Right cardiac atrium (tissue), 5 donors: ENCODE data around the gene ELMOD3. TPM values are rescaled to one million over a fixed set of nuclear protein-coding genes. Genes with fewer than 3 reads are reported as not detected.
A peak's percentile ranks its signal among the peaks of the same experiment; 100 is the strongest.

Experiments used
- ATAC-seq, 2 donors: fragments of 200-7000 bp; cut with Tn5 transposase; one replicate each; pipeline versions ENCODE4 v1.8.0 to v1.9.1; 2020; ENCODE audit warnings: moderate library complexity in 2 of 2, mild to moderate bottlenecking in 1 of 2
- DNase-seq, 3 donors: peaks; one replicate each; pipeline ENCODE4 v3.0.0-alpha.2; 2020
- H3K27ac ChIP-seq: one replicate; pipeline ENCODE4 v1.5.1; 2013; ENCODE audit warnings: mild to moderate bottlenecking, low read length, control low read depth, moderate library complexity
- H3K27me3 ChIP-seq: one replicate; pipeline ENCODE4 v1.6.1; 2013; ENCODE audit not compliant: control insufficient read depth, insufficient read depth
- H3K4me1 ChIP-seq: one replicate; pipeline ENCODE4 v1.6.1; 2013; ENCODE audit warnings: low read length; ENCODE audit not compliant: control insufficient read depth, insufficient read depth
- H3K4me3 ChIP-seq: one replicate; pipeline ENCODE4 v1.5.1; 2013; ENCODE audit warnings: low read length, control low read depth
- H3K9me3 ChIP-seq: one replicate; pipeline ENCODE4 v1.6.1; 2013; ENCODE audit warnings: low read length; ENCODE audit not compliant: control insufficient read depth
- WGBS: extraction: QIAGEN DNeasy Blood & Tissue Kit; methylation state at CpG from one replicate; pipeline ENCODE4 v1.1.7; 2013; 5-methylcytosine and 5-hydroxymethylcytosine counted together
- intact Hi-C, 4 donors: fragments of 100-400 bp; cut with DNase I; formaldehyde crosslinking; loops; one replicate each; pipeline versions ENCODE4 v1.11.0 to v1.14.0; 2022 to 2023
- polyA plus RNA-seq: library from polyadenylated mRNA; stranded (reverse); fragments of 200-250 nt; gene quantifications from one replicate; pipeline ENCODE4 v1.2.3, GENCODE V29; 2013
- total RNA-seq, 4 donors: library from RNA; stranded (reverse); fragmentation: NEBNext Ultra II Directional; extraction: Animal tissue kit (Norgen Biotek cat#: 25700); gene quantifications; one replicate each; pipeline ENCODE4 v1.2.1, GENCODE V29; 2021
- donor health status: healthy with polysubstance abuse.
- donor health status: DM: no; HTN: yes; CAD: no.
- donor health status: DM: no; HTN: no; CAD: no.
- donor health status: DM: no; HTN: yes; CAD: no; lungs with severe emphysema.
- donor health status: DM: yes; HTN: yes; CAD: no.

Gene ELMOD3
- total and polyA plus RNA-seq, 5 donors = 10.7 to 16.1 (median 12.2) TPM

DNA sequence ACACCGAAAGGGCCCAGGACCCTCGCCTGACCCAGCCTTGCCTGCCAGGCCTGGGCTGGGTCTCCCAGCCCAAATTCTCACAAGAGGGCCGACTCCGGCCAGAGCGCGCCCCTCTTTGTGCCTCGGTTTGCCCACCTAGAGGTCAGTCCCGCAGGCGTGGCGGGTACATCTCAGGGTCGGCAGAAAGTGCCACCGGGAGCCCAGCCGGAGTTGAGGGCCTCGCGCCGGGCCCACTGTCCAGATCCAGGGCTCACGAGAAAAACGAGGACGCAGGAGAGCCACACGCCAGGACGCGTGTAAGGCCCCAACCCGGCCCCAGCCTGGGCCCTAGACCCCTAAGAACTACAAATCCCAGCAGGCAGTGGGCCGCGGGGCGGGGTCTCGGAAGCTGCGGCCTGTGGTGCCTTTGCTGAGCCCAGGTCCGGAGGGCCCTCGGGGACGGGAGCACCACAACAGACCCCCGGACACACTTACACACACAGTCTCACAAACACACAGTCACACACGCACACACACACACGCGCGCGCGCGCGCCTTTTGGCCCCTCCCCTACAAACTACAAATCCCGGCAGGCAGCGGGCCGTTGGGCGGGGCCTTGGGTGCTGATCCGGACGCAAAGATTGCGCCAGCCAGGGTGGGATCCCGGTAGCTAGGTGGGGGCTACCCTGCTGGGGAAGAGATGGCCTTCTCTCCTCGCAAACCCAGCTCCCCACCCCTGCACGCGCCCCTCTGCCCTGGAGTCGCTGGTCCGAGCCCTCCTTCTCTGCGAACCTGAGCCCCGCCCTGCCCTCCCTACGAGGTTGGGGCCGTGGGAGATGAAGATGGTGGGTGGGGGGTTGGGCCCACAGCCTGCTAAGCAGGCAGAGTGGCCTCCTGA is 63.8 kb downstream of the ELMOD3 start, which contains the start of gene SH2D6:
Gene SH2D6 (plus strand): TSS at position 583 of the 877 bp plus-strand sequence. CDS start 10,752 bp downstream, outside the sequence.
- H3K4me1 ChIP-seq = no peaks in the 10 kb centered on the region
- peak; percentile 80 to 83 for ATAC-seq
- no peaks in the 10 kb centered on the region for H3K27me3 ChIP-seq
- peak within 1 kb of the TSS; percentile 70 for H3K4me3 ChIP-seq
- DNase-seq = peak; percentile 89 to 96 (median 95)
- WGBS = 17% methylated on average over 57 of the region's 57 CpGs
- H3K27ac ChIP-seq = peak within 1 kb of the TSS; percentile 91
- no peaks in the 10 kb centered on the region for H3K9me3 ChIP-seq
- intact Hi-C loops = no loop called here

DNA sequence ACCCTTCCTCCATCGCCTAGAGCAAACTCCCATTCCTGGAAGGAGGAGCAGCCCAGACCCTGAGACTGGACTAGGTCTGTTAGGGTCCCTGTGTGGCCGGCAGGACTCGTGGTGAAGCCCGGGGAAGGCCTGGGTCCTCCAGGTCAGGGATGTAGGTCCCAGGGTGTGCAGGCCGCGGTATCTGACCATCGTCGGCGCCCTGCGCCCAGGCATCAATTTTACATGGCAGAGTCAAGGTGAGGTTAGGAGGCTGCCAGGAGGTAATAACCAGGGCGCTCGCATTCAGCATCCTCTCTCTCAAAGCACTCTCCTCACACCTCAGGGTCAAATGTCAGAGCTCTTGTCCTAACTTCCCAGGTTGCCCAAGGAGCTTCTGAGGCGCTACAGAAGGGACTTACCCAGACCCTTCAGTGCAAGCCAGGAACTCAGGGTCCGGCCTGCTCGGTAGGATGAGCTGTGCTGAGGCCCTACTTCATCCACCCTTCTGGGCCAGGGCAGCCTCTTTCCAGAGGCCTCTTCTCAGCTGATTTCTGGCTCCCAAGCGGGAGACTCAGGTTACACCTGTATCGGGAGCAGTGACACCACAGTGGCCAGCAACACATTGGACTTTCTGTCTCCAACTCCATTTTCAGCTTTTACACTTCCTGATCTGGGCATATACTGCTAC is 64.6 kb downstream of the ELMOD3 start:
- Histone ChIP-seq H3K4me3 (peak overlapping the region; percentile 70), H3K27me3 (no peaks in the 10 kb centered on the region), H3K27ac (peak overlapping the region; percentile 91), H3K9me3 (no peaks in the 10 kb centered on the region), H3K4me1 (no peaks in the 10 kb centered on the region)
- 52% methylated on average over 17 of the region's 17 CpGs for WGBS
- ATAC-seq (peak in 1 of 2 donors; percentile 1), DNase-seq (peak in 1 of 3 donors; percentile 71)
- intact Hi-C loops = no loop called here

DNA sequence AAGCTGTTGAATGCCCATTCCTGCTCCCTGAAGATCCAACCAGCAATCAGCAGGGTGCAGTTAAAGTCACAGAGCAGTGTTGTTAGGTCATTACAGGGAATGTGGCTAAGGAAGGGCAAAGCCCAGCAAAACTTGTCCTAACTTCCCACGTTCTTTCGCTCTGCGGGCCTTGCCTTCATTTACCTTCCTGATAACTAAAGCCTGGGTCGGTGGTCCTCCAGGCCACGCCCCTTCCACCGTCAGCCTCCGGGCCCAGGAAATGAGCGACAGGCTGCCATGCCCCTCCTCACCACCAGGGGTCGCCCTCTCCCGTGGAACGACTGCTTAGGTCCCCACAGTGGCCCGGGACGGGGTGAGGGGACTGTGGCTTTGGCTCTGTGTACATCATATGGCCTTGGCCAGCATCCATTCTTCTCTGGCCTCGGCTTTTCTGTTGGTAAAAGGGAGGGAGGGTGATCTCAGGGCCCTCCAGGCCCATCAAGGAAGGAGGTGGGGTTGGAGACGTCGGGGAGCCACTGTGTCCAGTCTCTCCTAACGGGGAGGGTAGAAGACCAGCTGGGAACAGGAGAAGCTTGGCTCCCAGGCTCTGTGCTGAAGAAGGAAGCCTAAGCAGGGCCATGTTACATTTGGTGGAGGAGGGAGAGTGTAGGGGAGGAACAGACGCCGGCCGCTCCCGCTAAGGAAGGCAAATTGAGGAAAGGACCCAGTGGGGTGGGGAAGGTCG is 66.1 kb downstream of the ELMOD3 start:
- intact Hi-C loops = loop anchor here (2.0 kb wide), 2 partner anchors 130 to 132 kb away; no protein-coding TSS in a partner anchor
- no peak overlapping the region for H3K4me3 ChIP-seq
- peak overlapping the region; percentile 46 for H3K27ac ChIP-seq
- peak; percentile 81 to 84 for ATAC-seq
- DNase-seq = peak; percentile 91 to 97 (median 96)
- H3K27me3 ChIP-seq = no peaks in the 10 kb centered on the region
- H3K9me3 ChIP-seq = no peaks in the 10 kb centered on the region
- no peaks in the 10 kb centered on the region for H3K4me1 ChIP-seq
- 18% methylated on average over 22 of the region's 22 CpGs for WGBS

DNA sequence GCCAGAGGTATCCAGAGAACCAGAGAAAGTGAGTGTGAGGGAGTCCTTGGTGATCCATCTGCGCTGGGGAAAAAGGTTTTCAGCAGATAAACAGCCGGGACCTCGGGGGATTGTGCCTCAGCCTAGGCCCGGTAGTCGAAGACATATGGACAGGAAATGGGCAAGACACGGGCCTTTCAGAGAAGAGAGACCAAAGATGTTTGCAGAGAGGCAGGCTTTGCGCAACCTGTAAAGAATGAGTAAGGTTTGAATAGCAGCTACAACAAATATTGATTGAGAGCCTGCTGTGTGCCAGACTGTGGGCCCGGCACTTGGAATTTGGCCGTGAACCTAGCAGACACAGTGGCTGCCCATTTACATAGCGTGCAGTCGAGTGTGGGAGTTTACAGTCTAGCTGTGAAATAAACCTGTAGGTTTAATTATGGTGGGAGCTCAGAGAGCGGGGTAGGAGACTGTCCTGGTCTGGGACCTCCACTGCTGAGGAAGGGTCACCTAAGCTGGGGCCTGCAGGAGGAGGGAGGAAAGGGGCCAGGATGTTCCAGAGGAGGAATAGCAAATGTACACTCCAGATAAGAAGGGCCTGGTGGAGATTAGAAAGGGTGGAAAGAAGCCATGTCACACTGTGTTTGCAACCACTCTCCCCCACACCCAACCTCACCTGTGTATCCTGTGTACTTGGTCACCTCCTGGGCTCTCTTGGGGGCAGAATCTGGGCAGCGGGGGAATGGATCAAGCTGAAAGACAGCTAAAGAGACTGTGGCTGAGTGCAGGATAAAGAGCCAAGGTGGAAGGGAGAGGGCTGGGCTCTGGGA is 66.9 kb downstream of the ELMOD3 start:
- H3K4me3 ChIP-seq = no peak overlapping the region
- no peaks in the 10 kb centered on the region for H3K9me3 ChIP-seq
- no peaks in the 10 kb centered on the region for H3K27me3 ChIP-seq
- no peaks in the 10 kb centered on the region for H3K4me1 ChIP-seq
- intact Hi-C loops = loop anchor here (2.0 kb wide), 2 partner anchors 129 to 131 kb away; no protein-coding TSS in a partner anchor
- peak overlapping the region; percentile 46 for H3K27ac ChIP-seq
- ATAC-seq (no peak), DNase-seq (peak in 1 of 3 donors; percentile 41)
- 56% methylated on average over 13 of the region's 13 CpGs for WGBS

DNA sequence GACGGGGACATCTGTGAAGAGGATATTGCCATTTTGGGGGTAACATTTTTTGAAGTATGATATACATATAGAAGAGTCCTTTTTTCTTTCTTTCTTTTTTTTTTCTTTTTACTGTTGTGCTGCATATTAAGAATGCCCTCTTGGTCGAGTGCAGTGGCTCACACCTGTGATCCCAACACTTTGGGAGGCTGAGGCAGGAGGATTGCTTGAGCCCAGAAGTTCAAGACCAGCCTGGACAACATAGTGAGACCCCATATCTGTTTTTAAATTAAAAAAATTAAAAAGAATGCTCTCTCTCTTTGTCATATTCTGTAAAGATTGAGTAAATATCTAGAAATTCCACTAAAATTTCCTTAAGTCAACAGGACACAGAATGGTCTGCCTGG is 67.5 kb downstream of the ELMOD3 start:
- 91% methylated on average over 2 of the region's 2 CpGs for WGBS
- no peaks in the 10 kb centered on the region for H3K4me1 ChIP-seq
- ATAC-seq (no peak), DNase-seq (no peak)
- H3K27me3 ChIP-seq = no peaks in the 10 kb centered on the region
- H3K27ac ChIP-seq = no peak overlapping the region
- no peak overlapping the region for H3K4me3 ChIP-seq
- intact Hi-C loops = no loop called here
- H3K9me3 ChIP-seq = no peaks in the 10 kb centered on the region

DNA sequence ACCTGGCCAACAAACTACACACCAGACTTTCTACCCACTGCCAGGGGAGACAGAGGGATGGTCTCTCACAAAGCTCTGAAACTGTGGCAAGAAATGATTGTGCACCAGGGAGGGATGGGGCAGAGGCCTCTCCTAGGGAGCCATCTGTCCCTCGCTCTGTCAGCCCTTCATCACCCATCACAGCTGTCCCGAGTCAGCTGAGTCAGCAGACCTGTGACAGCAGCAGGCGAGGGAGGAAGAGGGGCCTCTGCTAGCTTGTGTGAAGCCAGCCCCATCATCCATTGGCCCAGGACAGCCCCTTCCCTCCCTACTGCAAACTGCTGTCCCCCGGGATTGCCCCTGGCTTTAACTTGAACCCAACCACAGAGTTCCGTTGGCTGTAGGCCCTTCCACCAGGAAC is 69.0 kb downstream of the ELMOD3 start:
- no peaks in the 10 kb centered on the region for H3K27me3 ChIP-seq
- H3K4me1 ChIP-seq = no peaks in the 10 kb centered on the region
- intact Hi-C loops = no loop called here
- peak in 1 of 3 donors; percentile 37 for DNase-seq
- WGBS = 60% methylated on average over 5 of the region's 5 CpGs
- ATAC-seq = no peak
- no peaks in the 10 kb centered on the region for H3K9me3 ChIP-seq
- H3K27ac ChIP-seq = no peak overlapping the region
- no peak overlapping the region for H3K4me3 ChIP-seq

DNA sequence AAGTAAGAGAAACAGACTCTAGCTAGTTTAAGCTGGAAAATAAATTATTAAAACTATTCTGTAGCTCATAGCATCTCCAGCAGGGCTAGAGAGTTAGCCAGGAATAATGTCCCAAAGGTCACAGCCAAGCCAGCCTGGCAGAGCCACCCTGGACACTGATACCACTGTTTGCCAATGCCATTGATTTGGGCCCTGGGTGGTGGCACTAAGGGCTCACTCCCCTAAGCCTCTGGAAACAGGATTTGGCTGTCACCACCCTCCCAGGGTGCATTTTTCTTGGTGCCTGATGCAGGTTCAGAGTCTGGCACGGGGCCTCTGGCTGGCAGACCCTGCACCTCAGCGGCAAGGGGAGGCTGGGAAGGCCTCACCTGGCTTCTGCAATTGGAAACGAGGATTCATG is 71.0 kb downstream of the ELMOD3 start:
- Histone ChIP-seq H3K4me3 (no peak overlapping the region), H3K4me1 (no peaks in the 10 kb centered on the region), H3K27ac (no peak overlapping the region), H3K9me3 (no peaks in the 10 kb centered on the region), H3K27me3 (no peaks in the 10 kb centered on the region)
- DNase-seq = peak in 1 of 3 donors; percentile 21
- no peak for ATAC-seq
- WGBS = 93% methylated on average over 3 of the region's 3 CpGs
- intact Hi-C loops = no loop called here

DNA sequence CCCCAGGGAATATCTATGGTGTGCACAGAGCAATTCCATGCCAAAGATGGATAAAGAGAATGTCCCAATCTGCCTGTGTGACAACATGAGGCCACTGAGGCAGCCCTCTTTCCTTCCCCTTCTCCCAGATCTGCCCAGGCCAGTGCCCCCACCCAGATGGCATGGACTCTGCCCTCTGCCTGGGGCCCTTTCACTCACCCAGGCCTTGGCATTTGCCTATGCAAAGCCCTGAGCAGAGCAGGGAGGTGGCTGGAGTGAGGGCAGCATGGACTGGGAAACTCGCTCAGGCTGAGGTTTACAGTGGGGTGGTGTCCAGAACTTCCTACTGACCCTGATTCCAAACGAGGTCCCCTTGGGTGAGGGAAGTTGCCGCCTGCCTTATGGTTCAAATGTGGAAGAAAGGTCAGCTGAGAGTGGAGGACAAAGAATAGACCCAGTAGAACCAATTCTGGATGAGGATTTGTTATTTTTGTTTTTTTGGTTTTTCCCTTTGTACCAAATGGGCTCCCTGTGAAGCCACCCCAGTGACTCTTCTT is 72.8 kb downstream of the ELMOD3 start:
- H3K27ac ChIP-seq = no peak overlapping the region
- intact Hi-C loops = no loop called here
- 69% methylated on average over 3 of the region's 3 CpGs for WGBS

DNA sequence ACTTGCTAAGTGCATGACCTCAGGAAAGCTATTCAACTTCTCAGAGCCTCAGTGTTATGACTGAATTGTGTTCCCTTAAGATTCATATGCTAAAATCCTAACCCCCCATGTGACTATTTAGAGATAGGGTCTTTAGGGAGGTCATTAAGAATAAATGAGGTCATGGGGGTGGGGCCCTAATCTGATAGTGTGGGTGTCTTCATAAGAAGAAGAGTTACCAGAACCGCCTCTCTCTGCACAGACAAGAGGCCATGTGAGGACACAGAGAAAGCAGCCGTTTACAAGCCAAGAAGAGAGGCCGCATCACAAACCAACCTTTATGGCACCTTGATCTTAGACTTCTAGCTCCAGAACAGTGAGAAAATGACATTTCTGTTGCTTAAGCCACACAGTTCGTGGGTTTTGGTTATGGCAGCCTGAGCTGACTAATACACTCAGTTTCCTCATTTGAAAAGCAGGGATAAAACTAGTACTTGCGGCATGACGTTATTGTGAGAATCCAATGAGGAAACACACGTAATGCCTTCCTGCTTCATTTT is 73.8 kb downstream of the ELMOD3 start:
- H3K27ac ChIP-seq = no peak overlapping the region
- DNase-seq (no peak), ATAC-seq (no peak)
- peaks cover under 1% of the 10 kb centered on the region for H3K4me1 ChIP-seq
- WGBS = 72% methylated on average over 7 of the region's 7 CpGs
- no peaks in the 10 kb centered on the region for H3K27me3 ChIP-seq
- H3K9me3 ChIP-seq = no peaks in the 10 kb centered on the region
- intact Hi-C loops = no loop called here
- no peak overlapping the region for H3K4me3 ChIP-seq

More for the DNA sequence above, 72.8 kb downstream of the ELMOD3 start:
- no peak overlapping the region for H3K4me3 ChIP-seq
- no peaks in the 10 kb centered on the region for H3K9me3 ChIP-seq
- no peaks in the 10 kb centered on the region for H3K4me1 ChIP-seq
- peak in 1 of 3 donors; percentile 22 for DNase-seq
- peak in 1 of 2 donors; percentile 6 for ATAC-seq
- no peaks in the 10 kb centered on the region for H3K27me3 ChIP-seq
